OCI-LY1 (cell line): ENCODE results near the gene RASIP1.

Experiments used
- H2AFZ ChIP-seq: fragments of 200-600 bp; sonication (generic), shearing (Covaris generic); 2 replicates; pipeline ENCODE4 v1.6.0; 2014; ENCODE audit warnings: antibody characterized with exemption, mild to moderate bottlenecking, low read length
- H3F3A ChIP-seq: fragments of 200-600 bp; sonication (generic), shearing (Covaris generic); 2 replicates; pipeline ENCODE4 v1.6.0; 2014; ENCODE audit warnings: mild to moderate bottlenecking, antibody characterized with exemption, low read length, moderate library complexity; ENCODE audit not compliant: insufficient read depth
- H3K27ac ChIP-seq: fragments of 200-600 bp; sonication (generic); 2 replicates; pipeline ENCODE4 v1.5.1; 2014; ENCODE audit warnings: low read length, mixed run types, mild to moderate bottlenecking, low read depth; ENCODE audit not compliant: poor library complexity, severe bottlenecking
- H3K27me3 ChIP-seq: fragments of 200-600 bp; sonication (generic); 2 replicates; pipeline ENCODE4 v1.6.0; 2014; ENCODE audit warnings: antibody characterized with exemption, mild to moderate bottlenecking, low read length, moderate library complexity; ENCODE audit not compliant: insufficient read depth
- H3K36me3 ChIP-seq: fragments of 200-600 bp; sonication (generic); 2 replicates; pipeline ENCODE4 v1.6.1; 2014; ENCODE audit warnings: mild to moderate bottlenecking, antibody characterized with exemption, low read length, moderate library complexity, mixed read lengths; ENCODE audit not compliant: insufficient read depth
- H3K4me1 ChIP-seq: fragments of 200-600 bp; sonication (generic); 2 replicates; pipeline ENCODE4 v1.5.1; 2014; ENCODE audit warnings: mild to moderate bottlenecking, low read length, moderate library complexity; ENCODE audit not compliant: insufficient read depth, severe bottlenecking
- H3K4me2 ChIP-seq: fragments of 200-600 bp; sonication (generic), shearing (Covaris generic); 2 replicates; pipeline ENCODE4 v1.6.1; 2014; ENCODE audit warnings: low read length
- H3K4me3 ChIP-seq: fragments of 200-600 bp; sonication (generic); 2 replicates; pipeline ENCODE4 v1.5.1; 2014; ENCODE audit warnings: low read length, low read depth, mild to moderate bottlenecking, mixed read lengths; ENCODE audit not compliant: poor library complexity, severe bottlenecking
- H3K79me2 ChIP-seq: fragments of 200-600 bp; shearing (Covaris generic); 2 replicates; pipeline ENCODE4 v1.6.1; 2016; ENCODE audit warnings: mixed run types, low read length, mixed read lengths; ENCODE audit not compliant: insufficient read depth
- H3K9ac ChIP-seq: fragments of 200-600 bp; sonication (generic), shearing (Covaris generic); 2 replicates; pipeline ENCODE4 v1.6.1; 2014; ENCODE audit warnings: mild to moderate bottlenecking, low read length, mixed read lengths
- H3K9me2 ChIP-seq: fragments of 200-600 bp; sonication (generic), shearing (Covaris generic); 2 replicates; pipeline ENCODE4 v1.6.1; 2014; ENCODE audit warnings: low read depth, mild to moderate bottlenecking, low read length, mixed read lengths
- H3K9me3 ChIP-seq: fragments of 200-600 bp; shearing (Covaris generic); 2 replicates; pipeline ENCODE4 v1.6.1; 2014; ENCODE audit warnings: low read length, mixed read lengths
- H4K20me1 ChIP-seq: fragments of 200-600 bp; sonication (generic), shearing (Covaris generic); 2 replicates; pipeline ENCODE4 v1.6.0; 2016; ENCODE audit warnings: mild to moderate bottlenecking, low read length; ENCODE audit not compliant: insufficient read depth
- CTCF ChIP-seq: fragments of 200-600 bp; sonication (generic), shearing (Covaris generic); IDR thresholded peaks from 2 replicates; pipeline ENCODE4 v1.5.1; 2017; ENCODE audit warnings: mild to moderate bottlenecking, antibody characterized with exemption, low read length, moderate library complexity, mixed read lengths
- EZH2 ChIP-seq: fragments of 200-600 bp; sonication (generic), shearing (Covaris generic); IDR thresholded peaks from 2 replicates; pipeline ENCODE4 v1.8.0; 2017; ENCODE audit warnings: borderline replicate concordance, mixed run types, mild to moderate bottlenecking, antibody characterized with exemption, low read length, moderate library complexity, mixed read lengths

RASIP1 gene

GRCh38 chr19:48750771-48751504 is 10.5 kb upstream of the RASIP1 start:
- Histone ChIP-seq H3K79me2 (no peaks in the 10 kb centered on the region), H3K9me3 (no peaks in the 10 kb centered on the region), H3K4me1 (peaks cover 22% of the 10 kb centered on the region), H3K9me2 (no peaks in the 10 kb centered on the region), H3K4me3 (no peak overlapping the region), H3K36me3 (no peaks in the 10 kb centered on the region), H3F3A (no peaks in the 10 kb centered on the region), H2AFZ (no peak overlapping the region), H3K4me2 (no peak overlapping the region), H3K27me3 (0 out of 2 replicates have a peak, but pooled peaks cover 4% of the 10 kb centered on the region), H3K27ac (no peak overlapping the region), H3K9ac (no peak overlapping the region), H4K20me1 (no peaks in the 10 kb centered on the region)
- TF ChIP-seq CTCF (no peak), EZH2 (no peak)

- H3K4me1 ChIP-seq, result peaks cover 22% of the 10 kb centered on the region
These were observed 9.9 kb upstream of the RASIP1 start for GRCh38 chr19:48750351-48750750.

DNA sequence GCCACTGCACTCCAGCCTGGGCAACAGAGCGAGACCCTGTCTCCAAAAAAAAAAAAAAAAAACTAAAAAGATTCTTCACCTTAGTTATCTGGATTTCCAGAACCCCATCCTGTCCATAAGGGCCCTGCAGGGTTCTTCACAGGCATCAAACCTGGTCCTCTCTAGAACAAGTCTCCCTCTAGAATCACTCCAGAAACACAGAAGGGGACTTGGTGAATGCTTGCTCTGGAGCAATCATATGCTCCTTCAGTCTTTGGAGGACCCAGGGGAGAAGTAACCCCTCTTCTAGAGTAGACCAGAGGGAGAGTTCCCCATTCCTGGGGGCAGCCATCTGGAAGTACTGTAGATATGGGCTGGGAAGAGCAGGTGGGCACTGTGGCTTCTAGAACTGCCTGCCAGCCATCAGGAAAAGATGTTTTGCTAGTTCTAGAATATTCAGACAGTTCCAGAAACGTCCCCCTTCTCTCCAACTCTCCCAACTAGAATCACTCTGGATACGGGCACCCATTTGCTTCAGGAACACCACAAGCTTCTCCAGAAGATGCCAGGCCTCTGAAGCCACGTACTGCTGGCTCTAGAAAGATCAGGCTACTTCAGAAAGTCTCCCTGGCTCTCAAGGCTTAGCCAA is 9.3 kb upstream of the RASIP1 start:
- no peaks in the 10 kb centered on the region for H3K79me2 ChIP-seq
- H3K27ac ChIP-seq, result no peak overlapping the region
- H3K36me3 ChIP-seq, result no peaks in the 10 kb centered on the region
- H3K9me3 ChIP-seq, result no peaks in the 10 kb centered on the region
- no peak for TF ChIP-seq CTCF
- TF ChIP-seq EZH2, result no peak
- no peak overlapping the region for H3K4me3 ChIP-seq
- H3K4me1 ChIP-seq, result peaks cover 22% of the 10 kb centered on the region
- H3K9me2 ChIP-seq, result no peaks in the 10 kb centered on the region
- H3K4me2 ChIP-seq, result no peak overlapping the region
- no peaks in the 10 kb centered on the region for H3F3A ChIP-seq
- H2AFZ ChIP-seq, result no peak overlapping the region
- H4K20me1 ChIP-seq, result no peaks in the 10 kb centered on the region
- no peak overlapping the region for H3K9ac ChIP-seq
- 0 out of 2 replicates have a peak, but pooled peaks cover 4% of the 10 kb centered on the region for H3K27me3 ChIP-seq

More at GRCh38 chr19:48750351-48750750, 9.9 kb upstream of the RASIP1 start:
- H3K36me3 ChIP-seq, result no peaks in the 10 kb centered on the region
- H4K20me1 ChIP-seq, result no peaks in the 10 kb centered on the region
- H3K9me2 ChIP-seq, result no peaks in the 10 kb centered on the region
- no peaks in the 10 kb centered on the region for H3K79me2 ChIP-seq
- no peak overlapping the region for H3K4me2 ChIP-seq
- H3K4me3 ChIP-seq, result no peak overlapping the region
- H3K9me3 ChIP-seq, result no peaks in the 10 kb centered on the region
- H3F3A ChIP-seq, result no peaks in the 10 kb centered on the region
- no peak overlapping the region for H3K9ac ChIP-seq
- H3K27ac ChIP-seq, result no peak overlapping the region
- TF ChIP-seq CTCF (no peak), EZH2 (no peak)
- H3K27me3 ChIP-seq, result 0 out of 2 replicates have a peak, but pooled peaks cover 4% of the 10 kb centered on the region
- H2AFZ ChIP-seq, result no peak overlapping the region
